ENCODE data around the gene PLEKHG3.

The PLEKHG3 gene

GRCh38 chr14:64777461-64777860 lies 73.2 kb downstream of the PLEKHG3 start:
- no peak for DNase-seq (ENCODE audit: low read depth in 4 of 4, low spot score in 1 of 4)

GRCh38 chr14:64778104-64778754 lies 74.0 kb downstream of the PLEKHG3 start:
- no peak for DNase-seq (ENCODE audit: low read depth in 4 of 4, low spot score in 1 of 4)

- no peak for DNase-seq (ENCODE audit: low read depth in 4 of 4, low spot score in 1 of 4)
These were observed 75.2 kb downstream of the PLEKHG3 start for GRCh38 chr14:64779472-64779871.

GRCh38 chr14:64782196-64782595 lies 78.0 kb downstream of the PLEKHG3 start:
- DNase-seq (ENCODE audit: low read depth in 4 of 4, low spot score in 1 of 4) = no peak

- DNase-seq (ENCODE audit: low read depth in 4 of 4, low spot score in 1 of 4) = no peak
These were observed 79.8 kb downstream of the PLEKHG3 start for GRCh38 chr14:64784006-64784405.

- DNase-seq (ENCODE audit: low read depth in 4 of 4, low spot score in 1 of 4) = no peak
These were observed 82.3 kb downstream of the PLEKHG3 start for GRCh38 chr14:64786296-64787149.

- no peak for DNase-seq (ENCODE audit: low read depth in 4 of 4, low spot score in 1 of 4)
These were observed 83.4 kb downstream of the PLEKHG3 start for GRCh38 chr14:64787619-64788018.

GRCh38 chr14:64788706-64789105 lies 84.5 kb downstream of the PLEKHG3 start:
- no peak for DNase-seq (ENCODE audit: low read depth in 4 of 4, low spot score in 1 of 4)

GRCh38 chr14:64789696-64790095 lies 85.5 kb downstream of the PLEKHG3 start:
- no peak for DNase-seq (ENCODE audit: low read depth in 4 of 4, low spot score in 1 of 4)

- no peak for DNase-seq (ENCODE audit: low read depth in 4 of 4, low spot score in 1 of 4)
These were observed 86.3 kb downstream of the PLEKHG3 start for GRCh38 chr14:64790478-64790877.

GRCh38 chr14:64792231-64792630 lies 88.0 kb downstream of the PLEKHG3 start:
- DNase-seq (ENCODE audit: low read depth in 4 of 4, low spot score in 1 of 4) = no peak

- DNase-seq (ENCODE audit: low read depth in 4 of 4, low spot score in 1 of 4) = no peak
These were observed 88.8 kb downstream of the PLEKHG3 start for GRCh38 chr14:64792871-64793560.

GRCh38 chr14:64795211-64795610 lies 91.0 kb downstream of the PLEKHG3 start:
- no peak for DNase-seq (ENCODE audit: low read depth in 4 of 4, low spot score in 1 of 4)

GRCh38 chr14:64795921-64796320 lies 91.7 kb downstream of the PLEKHG3 start:
- no peak for DNase-seq (ENCODE audit: low read depth in 4 of 4, low spot score in 1 of 4)

- DNase-seq (ENCODE audit: low read depth in 4 of 4, low spot score in 1 of 4) = no peak
These were observed 92.1 kb downstream of the PLEKHG3 start for GRCh38 chr14:64796369-64796768.

GRCh38 chr14:64799555-64799954 lies 95.3 kb downstream of the PLEKHG3 start:
- DNase-seq (ENCODE audit: low read depth in 4 of 4, low spot score in 1 of 4) = no peak
